Mesendoderm (in vitro differentiated cells): Measurements from ENCODE around the gene EXT2.

ENCODE experiments used
- DNase-seq: peaks from one replicate; pipeline ENCODE4 v3.0.0; 2013
- H2AK5ac ChIP-seq: 2 replicates; pipeline ENCODE4 v1.6.1; 2013; ENCODE audit warnings: low read length, inconsistent platforms
- H2BK120ac ChIP-seq: 2 replicates; pipeline ENCODE4 v1.6.1; 2013; ENCODE audit warnings: low read depth, mild to moderate bottlenecking, low read length, moderate library complexity, mixed read lengths
- H2BK15ac ChIP-seq: replicated peaks from 2 replicates; pipeline ENCODE4 v1.6.1; 2013; ENCODE audit warnings: low read depth, mild to moderate bottlenecking, moderate library complexity
- H2BK5ac ChIP-seq: 2 replicates; pipeline ENCODE4 v1.6.1; 2013; ENCODE audit warnings: low read length, inconsistent platforms
- H3K18ac ChIP-seq: 2 replicates; pipeline ENCODE4 v1.6.1; 2013; ENCODE audit warnings: mild to moderate bottlenecking, low read length, mixed read lengths
- H3K23ac ChIP-seq: one replicate; pipeline ENCODE4 v1.6.1; 2013; ENCODE audit warnings: low read length
- H3K27ac ChIP-seq: 2 replicates; pipeline ENCODE4 v1.5.1; 2013; ENCODE audit warnings: low read depth, mild to moderate bottlenecking, inconsistent platforms, low read length, moderate library complexity
- H3K27me3 ChIP-seq: 2 replicates; pipeline ENCODE4 v1.6.1; 2013; ENCODE audit warnings: low read length, control low read depth, mild to moderate bottlenecking, inconsistent platforms; ENCODE audit not compliant: insufficient read depth, poor library complexity
- H3K36me3 ChIP-seq: 2 replicates; pipeline ENCODE4 v1.6.1; 2013; ENCODE audit warnings: low read length, inconsistent platforms; ENCODE audit not compliant: control insufficient read depth, insufficient read depth
- H3K4ac ChIP-seq: one replicate; pipeline ENCODE4 v1.6.1; 2013; ENCODE audit warnings: low read depth, mild to moderate bottlenecking, low read length, moderate library complexity
- H3K4me1 ChIP-seq: 2 replicates; pipeline ENCODE4 v1.6.1; 2013; ENCODE audit warnings: low read depth, low read length, inconsistent platforms; ENCODE audit not compliant: control insufficient read depth
- H3K4me2 ChIP-seq: 2 replicates; pipeline ENCODE4 v1.6.1; 2013; ENCODE audit warnings: low read length
- H3K4me3 ChIP-seq: 2 replicates; pipeline ENCODE4 v1.5.1; 2013; ENCODE audit warnings: mild to moderate bottlenecking, low read length
- H3K56ac ChIP-seq: one replicate; pipeline ENCODE4 v1.6.1; 2013; ENCODE audit warnings: low read length
- H3K79me1 ChIP-seq: 2 replicates; pipeline ENCODE4 v1.6.1; 2013; ENCODE audit warnings: low read length, inconsistent platforms
- H3K79me2 ChIP-seq: 2 replicates; pipeline ENCODE4 v1.6.1; 2013; ENCODE audit warnings: mild to moderate bottlenecking, low read length; ENCODE audit not compliant: control insufficient read depth, insufficient read depth
- H3K9ac ChIP-seq: 2 replicates; pipeline ENCODE4 v1.6.1; 2013; ENCODE audit warnings: low read length, inconsistent platforms
- H4K5ac ChIP-seq: one replicate; pipeline ENCODE4 v1.6.1; 2013; ENCODE audit warnings: low read length
- H4K8ac ChIP-seq: one replicate; pipeline ENCODE4 v1.6.1; 2013; ENCODE audit warnings: low read depth, mild to moderate bottlenecking, control low read depth, low read length, moderate library complexity
- WGBS: extraction: QIAGEN DNeasy Blood & Tissue Kit; methylation state at CpG from one replicate; pipeline ENCODE4 v1.1.7; 2013; ENCODE audit warnings: low lambda C conversion rate, missing lambda C conversion rate; ENCODE audit not compliant: insufficient coverage; ENCODE audit errors: extremely low coverage; 5-methylcytosine and 5-hydroxymethylcytosine counted together

The EXT2 gene

DNA sequence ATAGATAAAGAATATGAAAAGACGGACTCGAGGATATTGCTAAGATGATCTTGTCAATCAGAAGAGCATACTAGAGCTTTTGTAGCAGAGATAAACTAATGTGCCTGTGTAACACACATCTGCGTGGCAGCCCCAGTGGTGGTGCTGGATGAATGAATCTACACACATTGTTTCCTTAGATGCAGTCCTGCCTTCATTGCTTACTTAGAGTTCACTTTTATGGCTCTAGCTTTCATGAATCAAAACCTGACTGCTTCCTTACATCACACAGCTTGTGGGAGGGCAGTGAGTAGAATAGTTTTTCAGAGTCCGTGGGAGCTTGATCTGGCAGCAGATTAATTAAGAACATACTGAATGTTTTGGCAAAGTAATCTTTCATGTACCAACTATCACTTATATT lies 83.7 kb downstream of the EXT2 start:
- H2BK120ac ChIP-seq, result no peak overlapping the region
- H2AK5ac ChIP-seq, result no peak overlapping the region
- no peak overlapping the region for H3K9ac ChIP-seq
- H2BK5ac ChIP-seq, result no peak overlapping the region
- H3K4ac ChIP-seq, result no peak overlapping the region
- H2BK15ac ChIP-seq, result no peak overlapping the region
- WGBS, result no CpG with 5 or more reads among the region's 4 CpGs
- no peak overlapping the region for H3K56ac ChIP-seq
- no peak overlapping the region for H4K8ac ChIP-seq
- H3K23ac ChIP-seq, result no peak overlapping the region
- no peaks in the 10 kb centered on the region for H3K79me2 ChIP-seq
- no peaks in the 10 kb centered on the region for H3K79me1 ChIP-seq
- no peak for DNase-seq
- H3K27me3 ChIP-seq, result no peaks in the 10 kb centered on the region
- H3K18ac ChIP-seq, result no peak overlapping the region
- H4K5ac ChIP-seq, result no peak overlapping the region
- H3K27ac ChIP-seq, result no peak overlapping the region
- H3K4me2 ChIP-seq, result no peak overlapping the region
- no peak overlapping the region for H3K4me3 ChIP-seq
- H3K36me3 ChIP-seq, result no peaks in the 10 kb centered on the region
- peaks cover 6% of the 10 kb centered on the region for H3K4me1 ChIP-seq

DNA sequence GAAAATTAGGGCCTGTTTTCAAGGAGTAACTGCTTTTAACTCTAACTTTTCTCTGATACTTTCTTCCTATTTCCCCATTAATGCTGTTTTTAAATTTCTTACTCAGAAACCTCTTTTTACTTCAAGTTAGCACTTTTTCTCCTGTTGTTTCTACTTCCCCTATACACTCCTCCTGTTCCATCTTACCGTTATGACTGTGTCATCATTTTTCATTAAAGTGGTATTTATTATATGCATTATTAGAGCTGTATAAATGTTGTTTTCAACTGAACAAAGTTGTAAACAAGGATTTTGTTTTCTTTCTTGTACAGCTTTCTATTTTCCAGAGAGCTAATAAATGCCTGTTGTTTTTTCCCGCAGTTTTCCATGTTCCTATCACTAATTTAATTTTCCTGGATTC lies 84.6 kb downstream of the EXT2 start:
- Histone ChIP-seq H3K23ac (no peak overlapping the region), H3K27ac (no peak overlapping the region), H4K5ac (no peak overlapping the region), H2BK120ac (no peak overlapping the region), H4K8ac (no peak overlapping the region), H3K18ac (no peak overlapping the region), H3K9ac (no peak overlapping the region), H3K79me2 (no peaks in the 10 kb centered on the region), H3K4me3 (no peak overlapping the region), H2AK5ac (no peak overlapping the region), H3K36me3 (no peaks in the 10 kb centered on the region), H3K4me1 (peaks cover 6% of the 10 kb centered on the region), H2BK5ac (no peak overlapping the region), H3K4me2 (no peak overlapping the region), H3K79me1 (no peaks in the 10 kb centered on the region), H3K27me3 (no peaks in the 10 kb centered on the region), H3K4ac (no peak overlapping the region), H3K56ac (no peak overlapping the region), H2BK15ac (no peak overlapping the region)
- no CpG with 5 or more reads among the region's 2 CpGs for WGBS
- no peak for DNase-seq

DNA sequence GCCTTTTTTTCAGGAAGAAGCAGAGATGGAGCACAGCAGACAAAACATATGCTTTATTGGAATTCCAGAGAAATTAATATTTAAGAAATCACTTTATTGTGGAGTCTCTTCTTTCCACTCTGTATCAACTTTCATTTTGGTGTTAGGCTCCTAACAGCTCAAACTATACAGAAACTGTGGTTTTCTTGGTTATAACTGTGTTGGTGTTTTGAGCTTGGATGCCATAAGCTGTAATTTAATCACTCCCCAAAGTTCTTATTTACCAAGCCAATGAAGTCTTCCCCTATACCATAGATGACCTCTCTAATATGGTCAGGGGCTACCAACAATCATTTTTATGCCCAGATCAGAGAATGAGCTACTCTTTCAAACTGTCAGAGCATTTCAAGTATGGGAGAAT lies 90.0 kb downstream of the EXT2 start:
- no peak overlapping the region for H4K8ac ChIP-seq
- no peaks in the 10 kb centered on the region for H3K36me3 ChIP-seq
- no peak overlapping the region for H2BK5ac ChIP-seq
- no peak overlapping the region for H2BK15ac ChIP-seq
- H3K4me2 ChIP-seq, result no peak overlapping the region
- H3K56ac ChIP-seq, result no peak overlapping the region
- no peaks in the 10 kb centered on the region for H3K79me1 ChIP-seq
- no peak overlapping the region for H2BK120ac ChIP-seq
- no peaks in the 10 kb centered on the region for H3K27me3 ChIP-seq
- H3K4ac ChIP-seq, result no peak overlapping the region
- no peak for DNase-seq
- no peak overlapping the region for H3K9ac ChIP-seq
- H3K27ac ChIP-seq, result no peak overlapping the region
- H4K5ac ChIP-seq, result no peak overlapping the region
- H3K23ac ChIP-seq, result no peak overlapping the region
- no peak overlapping the region for H2AK5ac ChIP-seq
- no peaks in the 10 kb centered on the region for H3K79me2 ChIP-seq
- H3K4me3 ChIP-seq, result no peak overlapping the region
- no peak overlapping the region for H3K18ac ChIP-seq
- no peaks in the 10 kb centered on the region for H3K4me1 ChIP-seq

DNA sequence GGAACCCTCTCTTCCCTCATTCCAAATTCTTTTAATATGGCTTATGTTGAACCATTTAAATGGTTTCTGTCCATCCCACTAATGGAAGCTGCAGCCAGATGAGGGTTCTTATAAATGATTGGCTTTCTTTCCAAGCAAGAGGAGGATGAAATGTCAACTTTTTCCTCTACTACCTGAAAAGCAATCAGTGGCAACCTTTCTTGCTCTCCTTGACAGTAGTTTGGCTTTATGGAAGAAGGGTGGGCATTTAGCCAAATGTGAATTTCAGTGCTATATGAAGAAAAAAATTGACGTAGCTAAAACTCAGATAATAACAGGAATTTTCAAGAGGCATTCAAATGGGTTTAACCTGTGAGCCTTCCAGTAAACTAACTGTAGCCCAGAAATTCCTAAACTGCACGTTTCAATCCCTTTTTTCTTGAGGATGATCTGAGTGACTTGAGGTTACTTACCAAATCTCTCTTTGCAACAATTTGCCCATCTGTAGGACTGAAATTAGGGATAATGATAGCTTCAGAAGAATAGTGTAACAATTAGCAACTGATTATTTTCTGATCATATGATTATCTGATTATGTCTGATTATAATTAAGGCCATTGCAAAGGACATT lies 90.9 kb downstream of the EXT2 start:
- peaks cover 7% of the 10 kb centered on the region for H3K4me1 ChIP-seq
- no peak overlapping the region for H3K4me2 ChIP-seq
- no peak overlapping the region for H2BK15ac ChIP-seq
- no peak overlapping the region for H3K56ac ChIP-seq
- H2BK5ac ChIP-seq, result no peak overlapping the region
- H3K79me2 ChIP-seq, result no peaks in the 10 kb centered on the region
- H4K8ac ChIP-seq, result no peak overlapping the region
- no peak overlapping the region for H3K23ac ChIP-seq
- H2AK5ac ChIP-seq, result no peak overlapping the region
- H3K18ac ChIP-seq, result no peak overlapping the region
- no peaks in the 10 kb centered on the region for H3K79me1 ChIP-seq
- no peak overlapping the region for H4K5ac ChIP-seq
- no peak overlapping the region for H3K27ac ChIP-seq
- H2BK120ac ChIP-seq, result no peak overlapping the region
- WGBS, result no CpG with 5 or more reads among the region's 2 CpGs
- no peak overlapping the region for H3K4ac ChIP-seq
- no peak overlapping the region for H3K9ac ChIP-seq
- DNase-seq, result no peak
- no peaks in the 10 kb centered on the region for H3K36me3 ChIP-seq
- no peaks in the 10 kb centered on the region for H3K27me3 ChIP-seq
- no peak overlapping the region for H3K4me3 ChIP-seq

DNA sequence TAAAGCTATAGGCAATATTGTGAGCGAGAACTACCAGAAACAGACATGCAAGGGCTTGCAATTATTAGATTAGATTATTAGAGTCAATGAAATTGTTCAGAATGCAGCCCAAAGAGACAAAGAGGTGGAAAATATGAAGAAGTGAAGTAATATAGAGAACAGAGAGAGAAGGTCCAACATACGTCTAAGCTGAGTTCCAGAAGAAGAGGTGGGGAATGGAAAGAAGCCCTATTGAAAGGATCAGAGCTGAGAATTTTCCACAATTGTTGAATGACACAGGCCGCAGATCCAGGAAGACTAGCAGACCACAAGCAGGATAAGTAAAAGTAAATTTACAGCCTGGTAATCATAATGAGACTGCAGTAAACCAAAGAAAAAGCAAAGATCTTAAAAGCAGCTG lies 93.2 kb downstream of the EXT2 start:
- no peak overlapping the region for H3K4me2 ChIP-seq
- H3K56ac ChIP-seq, result no peak overlapping the region
- H3K9ac ChIP-seq, result no peak overlapping the region
- H4K8ac ChIP-seq, result no peak overlapping the region
- no peak overlapping the region for H4K5ac ChIP-seq
- H3K4me1 ChIP-seq, result peaks cover 11% of the 10 kb centered on the region
- no peak for DNase-seq
- no peak overlapping the region for H2BK15ac ChIP-seq
- no peaks in the 10 kb centered on the region for H3K27me3 ChIP-seq
- H3K27ac ChIP-seq, result no peak overlapping the region
- no peak overlapping the region for H2BK120ac ChIP-seq
- no peak overlapping the region for H3K4ac ChIP-seq
- no peaks in the 10 kb centered on the region for H3K36me3 ChIP-seq
- H2AK5ac ChIP-seq, result no peak overlapping the region
- no peak overlapping the region for H2BK5ac ChIP-seq
- H3K79me1 ChIP-seq, result no peaks in the 10 kb centered on the region
- no CpG with 5 or more reads among the region's 3 CpGs for whole genome bisulfite sequencing
- H3K4me3 ChIP-seq, result no peak overlapping the region
- no peaks in the 10 kb centered on the region for H3K79me2 ChIP-seq
- H3K23ac ChIP-seq, result no peak overlapping the region
- no peak overlapping the region for H3K18ac ChIP-seq
